ENCODE data around the gene IFT80. TPM values are rescaled to one million over a fixed set of nuclear protein-coding genes. Genes with fewer than 3 reads are reported as not detected.
"Not testable (repeated sequence)": the region's sequence is repeated elsewhere in the genome, so short reads cannot be mapped to it uniquely, and the experiment has no call there.

The IFT80 gene
- total RNA-seq, 1 experiment from 2014 or later = 41.0 TPM

- no peak for DNase-seq (ENCODE audit: low spot score)
Measured at GRCh38 chr3:160365869-160366522, 33.0 kb downstream of the IFT80 start.

- not testable (repeated sequence) for DNase-seq (ENCODE audit: low spot score)
Measured at GRCh38 chr3:160362896-160363295, 36.1 kb downstream of the IFT80 start.

GRCh38 chr3:160355826-160356225 lies 43.2 kb downstream of the IFT80 start:
- DNase-seq (ENCODE audit: low spot score) = no peak

GRCh38 chr3:160346511-160346910 lies 52.5 kb downstream of the IFT80 start:
- no peak for DNase-seq (ENCODE audit: low spot score)

GRCh38 chr3:160343132-160343531 lies 55.9 kb downstream of the IFT80 start:
- peak; percentile 38 for DNase-seq (ENCODE audit: low spot score)

- no peak for DNase-seq (ENCODE audit: low spot score)
Measured at GRCh38 chr3:160340351-160340750, 58.7 kb downstream of the IFT80 start.

GRCh38 chr3:160331127-160331937 lies 67.7 kb downstream of the IFT80 start:
- peak; percentile 46 for DNase-seq (ENCODE audit: low spot score)

GRCh38 chr3:160330690-160331089 lies 68.3 kb downstream of the IFT80 start:
- DNase-seq (ENCODE audit: low spot score) = no peak

GRCh38 chr3:160330109-160330508 lies 68.9 kb downstream of the IFT80 start:
- no peak for DNase-seq (ENCODE audit: low spot score)

- not testable (repeated sequence) for DNase-seq (ENCODE audit: low spot score)
Measured at GRCh38 chr3:160326286-160326685, 72.7 kb downstream of the IFT80 start.

- DNase-seq (ENCODE audit: low spot score) = not testable (repeated sequence)
Measured at GRCh38 chr3:160321821-160322220, 77.2 kb downstream of the IFT80 start.

- DNase-seq (ENCODE audit: low spot score) = no peak
Measured at GRCh38 chr3:160319322-160319721, 79.7 kb downstream of the IFT80 start.

GRCh38 chr3:160314995-160315394 lies 84.0 kb downstream of the IFT80 start:
- no peak for DNase-seq (ENCODE audit: low spot score)

GRCh38 chr3:160312014-160312624 lies 86.9 kb downstream of the IFT80 start:
- DNase-seq (ENCODE audit: low spot score) = no peak

GRCh38 chr3:160302806-160303205 lies 96.2 kb downstream of the IFT80 start:
- no peak for DNase-seq (ENCODE audit: low spot score)

GRCh38 chr3:160296591-160296990 lies 102.4 kb downstream of the IFT80 start:
- no peak for DNase-seq (ENCODE audit: low spot score)

GRCh38 chr3:160291909-160292299 lies 107.1 kb downstream of the IFT80 start:
- DNase-seq (ENCODE audit: low spot score) = no peak

GRCh38 chr3:160291290-160291908 lies 107.6 kb downstream of the IFT80 start:
- DNase-seq (ENCODE audit: low spot score) = no peak

- no peak for DNase-seq (ENCODE audit: low spot score)
Measured at GRCh38 chr3:160287666-160288065, 111.4 kb downstream of the IFT80 start.

- DNase-seq (ENCODE audit: low spot score) = no peak
Measured at GRCh38 chr3:160286231-160286630, 112.8 kb downstream of the IFT80 start.

GRCh38 chr3:160280836-160281235 lies 118.2 kb downstream of the IFT80 start:
- DNase-seq (ENCODE audit: low spot score) = no peak

- no peak for DNase-seq (ENCODE audit: low spot score)
Measured at GRCh38 chr3:160279657-160280056, 119.4 kb downstream of the IFT80 start.
